Psoas muscle (tissue), 8 donors: ENCODE data around the gene RTL5. TPM values are rescaled to one million over a fixed set of nuclear protein-coding genes. Genes with fewer than 3 reads are reported as not detected.

Experiments
- ATAC-seq, 4 donors: fragments of 200-7000 bp; cut with Tn5 transposase; one replicate each; pipeline ENCODE4 v1.9.1; 2020; ENCODE audit warnings: moderate library complexity in 3 of 4, mild to moderate bottlenecking in 2 of 4
- DNase-seq, 2 donors: peaks; one replicate each; pipeline ENCODE4 v3.0.0-alpha.2; 2020
- H3K27ac ChIP-seq: fragments of 200-600 bp; one replicate; pipeline ENCODE4 v1.8.0; 2022
- H3K27me3 ChIP-seq, 3 donors: fragments of 200-600 bp in 1 of 3; one replicate each; pipeline versions ENCODE4 v1.6.1 to v1.8.0; 2013 to 2022; ENCODE audit warnings: low read length in 2 of 3, mild to moderate bottlenecking in 2 of 3, moderate library complexity in 1 of 3; ENCODE audit not compliant: insufficient read depth in 3 of 3
- H3K36me3 ChIP-seq, 2 donors: fragments of 200-600 bp in 1 of 2; one replicate each; pipeline versions ENCODE4 v1.6.1 to v1.8.0; 2013 to 2022; ENCODE audit warnings: low read depth in 1 of 2, mild to moderate bottlenecking in 1 of 2, moderate library complexity in 1 of 2; ENCODE audit not compliant: insufficient read depth in 1 of 2
- H3K4me1 ChIP-seq: fragments of 200-600 bp; one replicate; pipeline ENCODE4 v1.8.0; 2022
- H3K4me3 ChIP-seq: fragments of 200-600 bp; one replicate; pipeline ENCODE4 v1.8.0; 2022; ENCODE audit warnings: mild to moderate bottlenecking
- H3K9me3 ChIP-seq: fragments of 200-600 bp; one replicate; pipeline ENCODE4 v1.8.0; 2022
- WGBS, 3 donors: extraction: QIAGEN DNeasy Blood & Tissue Kit; methylation state at CpG; one replicate each; pipeline versions ENCODE4 v1.1.6 to v1.1.7; 2013; 5-methylcytosine and 5-hydroxymethylcytosine counted together
- intact Hi-C, 2 donors: fragments of 100-400 bp; cut with DNase I; formaldehyde crosslinking; loops; one replicate each; pipeline versions ENCODE4 v1.11.0 to v1.14.2; 2022
- polyA plus RNA-seq, 3 donors: library from polyadenylated mRNA; stranded (reverse); fragments of 200-250 nt; gene quantifications; one replicate each; pipeline ENCODE4 v1.2.3, GENCODE V29; 2013
- total RNA-seq, 4 donors: library from RNA; stranded (reverse); fragmentation: NEBNext Ultra II Directional in 2 of 4; extraction: Animal tissue kit (Norgen Biotek cat#: 25700) in 2 of 4; gene quantifications; one replicate each; pipeline versions ENCODE4 v1.2.1 to v1.2.4, GENCODE V29; 2021 to 2023
- TF ChIP-seq, protein P1 (sequence below): fragments of 200-600 bp; IDR thresholded peaks from one replicate; pipeline ENCODE4 v1.8.0; 2022; ENCODE audit warnings: antibody characterized with exemption
- donor health status: healthy with polysubstance abuse.
- donor health status: DM: no; HTN: no; CAD: no; lungs with moderate emphysema.
- donor health status: Bipolar disorder and iron deficiency.
- donor health status: healthy.
- donor health status: DM: yes; HTN: yes; CAD: no.
- donor health status: DM: no; HTN: no; CAD: no.
- donor health status: DM: no; HTN: no; CAD: no.
- donor health status: DM: yes; HTN: yes; CAD: no.

RTL5 gene
- total and polyA plus RNA-seq, 7 donors, result 0.37 to 2.2 (median 0.91) TPM

DNA sequence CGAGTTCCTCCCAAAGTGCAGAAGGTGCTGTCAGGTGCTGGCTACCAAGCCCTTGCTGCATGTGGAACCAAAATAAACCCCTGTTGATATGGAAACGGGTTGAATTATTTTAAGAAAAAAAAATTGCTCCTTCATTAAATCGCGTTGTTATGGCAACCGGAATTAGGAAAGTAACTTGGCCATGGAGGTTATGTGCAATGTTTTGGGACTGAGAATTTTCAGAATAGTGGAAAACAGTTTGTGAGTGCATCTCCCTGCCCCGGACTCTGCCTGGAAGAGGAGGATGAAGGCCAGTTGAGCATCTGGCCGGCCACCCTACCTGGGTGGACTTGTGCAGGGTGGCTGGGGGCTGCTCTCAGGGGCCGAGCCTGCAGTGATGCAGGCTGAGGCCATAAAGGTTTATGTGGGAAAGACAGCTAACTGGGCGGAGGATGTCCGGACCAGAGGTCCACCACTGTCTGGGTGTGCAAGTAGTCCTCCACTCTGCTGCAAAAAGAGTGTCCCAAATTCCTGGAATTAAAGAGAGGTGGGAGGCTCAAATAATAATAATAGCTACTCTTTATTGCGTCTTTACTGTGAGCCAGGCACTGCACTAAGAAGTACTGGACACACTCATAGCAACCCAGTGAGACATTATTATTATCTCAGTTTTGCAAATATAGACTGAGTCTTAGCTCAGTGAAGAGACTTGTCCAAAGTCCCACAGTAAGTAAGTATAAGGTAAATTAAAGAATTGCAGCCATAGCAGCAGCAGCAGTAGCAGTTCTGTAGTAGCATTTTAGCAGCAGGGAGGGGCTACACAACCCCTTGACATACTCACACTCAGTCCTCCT, 20.6 kb downstream of the RTL5 start:
- Histone ChIP-seq H3K27me3 (peaks cover 0 to 17% (median 0%) of the 10 kb centered on the region in 3 donors), H3K36me3 (no peaks in the 10 kb centered on the region), H3K9me3 (no peaks in the 10 kb centered on the region), H3K4me3 (no peak overlapping the region), H3K4me1 (no peaks in the 10 kb centered on the region), H3K27ac (no peak overlapping the region)
- intact Hi-C loops, result no loop called here
- DNase-seq (no peak), ATAC-seq (no peak)
- WGBS, 3 donors, result 78 to 87% (median 84%) methylated on average over 11 of the region's 11 CpGs
- TF ChIP-seq, protein P1, sequence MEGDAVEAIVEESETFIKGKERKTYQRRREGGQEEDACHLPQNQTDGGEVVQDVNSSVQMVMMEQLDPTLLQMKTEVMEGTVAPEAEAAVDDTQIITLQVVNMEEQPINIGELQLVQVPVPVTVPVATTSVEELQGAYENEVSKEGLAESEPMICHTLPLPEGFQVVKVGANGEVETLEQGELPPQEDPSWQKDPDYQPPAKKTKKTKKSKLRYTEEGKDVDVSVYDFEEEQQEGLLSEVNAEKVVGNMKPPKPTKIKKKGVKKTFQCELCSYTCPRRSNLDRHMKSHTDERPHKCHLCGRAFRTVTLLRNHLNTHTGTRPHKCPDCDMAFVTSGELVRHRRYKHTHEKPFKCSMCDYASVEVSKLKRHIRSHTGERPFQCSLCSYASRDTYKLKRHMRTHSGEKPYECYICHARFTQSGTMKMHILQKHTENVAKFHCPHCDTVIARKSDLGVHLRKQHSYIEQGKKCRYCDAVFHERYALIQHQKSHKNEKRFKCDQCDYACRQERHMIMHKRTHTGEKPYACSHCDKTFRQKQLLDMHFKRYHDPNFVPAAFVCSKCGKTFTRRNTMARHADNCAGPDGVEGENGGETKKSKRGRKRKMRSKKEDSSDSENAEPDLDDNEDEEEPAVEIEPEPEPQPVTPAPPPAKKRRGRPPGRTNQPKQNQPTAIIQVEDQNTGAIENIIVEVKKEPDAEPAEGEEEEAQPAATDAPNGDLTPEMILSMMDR, result no peak

DNA sequence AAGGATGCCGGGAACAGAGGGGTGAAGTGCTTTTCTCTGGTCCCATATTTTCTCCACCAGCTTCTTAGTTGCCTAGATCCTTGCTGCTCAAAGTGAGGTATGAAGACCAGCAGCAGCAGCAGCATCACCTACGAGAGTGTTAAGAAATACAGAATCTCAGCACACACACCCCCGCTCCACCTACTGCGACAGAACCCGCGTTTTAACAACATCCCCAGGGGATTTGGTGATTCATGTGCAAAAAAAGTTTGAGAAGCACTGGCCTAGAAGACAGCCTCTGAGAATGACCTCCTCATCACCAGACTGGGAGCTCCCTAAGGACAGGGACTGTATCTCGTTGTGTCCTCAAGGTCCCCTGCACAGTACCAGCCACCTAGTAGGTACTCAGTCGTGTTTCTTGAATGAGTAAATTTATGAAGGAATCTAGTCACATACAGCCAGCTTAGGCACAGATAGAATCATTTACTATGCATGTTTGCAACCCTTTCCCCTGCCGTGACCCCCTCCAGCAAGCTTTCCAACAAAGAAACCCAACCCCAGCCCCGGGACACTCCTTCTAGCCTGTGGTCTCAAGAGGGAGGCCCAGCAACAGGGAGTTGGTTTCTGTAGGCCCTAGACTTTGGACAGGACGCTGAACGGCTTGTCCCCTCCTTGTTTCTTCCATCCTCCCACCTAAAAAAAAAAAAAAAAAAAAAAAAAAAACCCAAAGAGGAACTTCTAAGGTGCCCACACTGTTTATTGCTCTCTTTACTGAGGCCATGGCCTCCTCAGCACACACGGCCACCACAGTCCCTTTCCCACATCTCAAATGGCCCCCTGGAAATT, 21.5 kb downstream of the RTL5 start:
- no peak overlapping the region for H3K4me3 ChIP-seq
- 51 to 63% (median 59%) methylated on average over 12 to 13 of the region's 13 CpGs for WGBS, 3 donors
- intact Hi-C loops, result no loop called here

DNA sequence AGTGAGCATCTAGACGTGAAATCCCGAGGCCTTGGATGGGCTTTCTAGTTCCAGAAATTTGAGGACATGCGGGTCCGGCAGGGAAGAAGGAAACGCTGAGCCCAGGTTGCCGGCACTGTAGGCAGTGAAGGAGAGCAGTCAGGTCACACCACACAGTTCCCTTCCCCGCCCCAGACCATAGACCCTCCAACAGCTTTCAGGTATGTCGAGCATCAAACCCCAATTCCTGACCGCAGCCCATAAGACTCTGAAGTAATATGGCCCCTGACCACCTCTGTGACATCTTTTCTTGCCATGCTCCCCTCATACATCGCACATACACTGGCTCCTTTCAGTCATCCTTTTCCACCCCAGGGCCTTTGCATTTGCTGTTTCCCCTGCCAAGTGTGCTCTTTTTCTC, 23.0 kb downstream of the RTL5 start:
- Histone ChIP-seq H3K9me3 (no peaks in the 10 kb centered on the region), H3K4me1 (no peaks in the 10 kb centered on the region), H3K27ac (no peak overlapping the region), H3K4me3 (no peak overlapping the region), H3K36me3 (no peaks in the 10 kb centered on the region), H3K27me3 (peaks cover 0 to 14% (median 0%) of the 10 kb centered on the region in 3 donors)
- TF ChIP-seq, protein P1, result no peak
- WGBS, 3 donors, result 85 to 94% (median 93%) methylated on average over 8 to 10 of the region's 10 CpGs
- DNase-seq, result no peak
- no peak for ATAC-seq
- intact Hi-C loops, result no loop called here

More for the DNA sequence above, 21.5 kb downstream of the RTL5 start:
- Histone ChIP-seq H3K4me1 (no peaks in the 10 kb centered on the region), H3K27me3 (peaks cover 0 to 17% (median 0%) of the 10 kb centered on the region in 3 donors), H3K27ac (no peak overlapping the region), H3K9me3 (no peaks in the 10 kb centered on the region), H3K36me3 (no peaks in the 10 kb centered on the region)
- DNase-seq (no peak), ATAC-seq (no peak)
- TF ChIP-seq, protein P1, result no peak

DNA sequence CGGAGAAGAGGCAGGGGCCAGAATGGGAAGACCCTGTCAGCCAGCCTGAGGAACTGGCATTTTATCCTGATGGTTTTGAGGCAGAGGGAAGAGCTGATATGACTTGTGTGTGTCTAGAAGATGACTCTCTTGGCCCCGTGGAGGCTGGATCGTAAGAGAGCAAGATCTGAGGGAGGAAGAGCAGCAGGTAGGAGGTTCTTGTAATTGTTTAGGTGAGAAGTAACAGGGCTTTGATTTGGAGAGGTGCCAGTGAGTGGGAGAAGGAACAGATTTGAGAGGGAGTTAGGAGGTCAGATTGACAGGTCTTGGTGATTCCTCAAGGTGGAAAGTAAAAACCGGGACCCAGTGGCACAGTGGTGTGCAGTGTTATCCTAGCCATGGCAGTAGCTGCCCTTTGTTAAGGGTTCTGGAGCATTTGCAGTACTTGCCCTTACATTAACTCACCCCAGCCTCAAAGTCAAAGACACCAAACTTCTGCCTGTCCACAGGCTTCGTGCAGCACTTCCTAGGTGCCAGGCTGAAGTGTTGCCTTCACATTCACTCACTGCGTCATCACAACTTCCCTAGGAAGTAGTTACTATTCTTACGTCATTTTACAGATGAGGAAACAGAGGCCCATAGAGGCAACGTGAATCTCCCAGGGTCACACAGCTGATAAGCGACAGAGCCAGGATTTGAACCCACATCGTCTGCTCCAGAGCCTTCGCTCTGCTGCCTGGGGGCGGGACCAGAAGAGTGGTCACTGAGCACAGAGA, 23.7 kb downstream of the RTL5 start:
- TF ChIP-seq, protein P1, result no peak
- Histone ChIP-seq H3K4me3 (no peak overlapping the region), H3K9me3 (no peaks in the 10 kb centered on the region), H3K27ac (no peak overlapping the region), H3K36me3 (no peaks in the 10 kb centered on the region), H3K27me3 (peaks cover 0 to 20% (median 0%) of the 10 kb centered on the region in 3 donors), H3K4me1 (no peaks in the 10 kb centered on the region)
- WGBS, 3 donors, result 85 to 91% (median 85%) methylated on average over 12 of the region's 12 CpGs
- intact Hi-C loops, result no loop called here
- DNase-seq (no peak), ATAC-seq (no peak)
